DOHH2 (cell line): ENCODE data around the gene MOV10.

ENCODE experiments used
- H3F3A ChIP-seq: fragments of 200-600 bp; sonication (generic), shearing (Covaris generic); 2 replicates; pipeline ENCODE4 v1.6.0; 2016; ENCODE audit warnings: antibody characterized with exemption, mild to moderate bottlenecking; ENCODE audit not compliant: control insufficient read depth, insufficient read depth
- H3K27ac ChIP-seq: fragments of 200-600 bp; sonication (generic); 2 replicates; pipeline ENCODE4 v1.5.1; 2014; ENCODE audit warnings: low read depth, mild to moderate bottlenecking, low read length, moderate library complexity
- H3K27me3 ChIP-seq: fragments of 200-600 bp; sonication (generic); 2 replicates; pipeline ENCODE4 v1.6.1; 2014; ENCODE audit warnings: mild to moderate bottlenecking, low read length, mixed read lengths; ENCODE audit not compliant: control insufficient read depth
- H3K36me3 ChIP-seq: fragments of 200-600 bp; sonication (generic); 2 replicates; pipeline ENCODE4 v1.6.1; 2014; ENCODE audit warnings: mild to moderate bottlenecking, low read length, moderate library complexity, mixed read lengths; ENCODE audit not compliant: control insufficient read depth
- H3K4me1 ChIP-seq: fragments of 200-600 bp; sonication (generic); 2 replicates; pipeline ENCODE4 v1.6.1; 2014; ENCODE audit warnings: mild to moderate bottlenecking, low read length, mixed read lengths; ENCODE audit not compliant: control insufficient read depth
- H3K4me2 ChIP-seq: fragments of 200-600 bp; sonication (generic); 2 replicates; pipeline ENCODE4 v1.6.0; 2014; ENCODE audit warnings: mild to moderate bottlenecking, low read length, moderate library complexity
- H3K4me3 ChIP-seq: fragments of 200-600 bp; sonication (generic); 2 replicates; pipeline ENCODE4 v1.5.1; 2014; ENCODE audit warnings: mild to moderate bottlenecking, low read length, mixed read lengths
- H3K79me2 ChIP-seq: fragments of 200-600 bp; sonication (generic); 2 replicates; pipeline ENCODE4 v1.6.1; 2014; ENCODE audit warnings: mild to moderate bottlenecking, low read length, mixed read lengths; ENCODE audit not compliant: control insufficient read depth
- H3K9me2 ChIP-seq: fragments of 200-600 bp; sonication (generic); replicated peaks from 2 replicates; pipeline ENCODE4 v1.6.1; 2014; ENCODE audit warnings: mild to moderate bottlenecking, low read length, mixed read lengths; ENCODE audit not compliant: control insufficient read depth
- H3K9me3 ChIP-seq: fragments of 200-600 bp; sonication (generic); 2 replicates; pipeline ENCODE4 v1.6.1; 2014; ENCODE audit warnings: antibody characterized with exemption, low read length, mixed read lengths; ENCODE audit not compliant: control insufficient read depth, insufficient read depth
- H4K20me1 ChIP-seq: fragments of 200-600 bp; sonication (generic); 2 replicates; pipeline ENCODE4 v1.6.0; 2014; ENCODE audit warnings: low read depth, mild to moderate bottlenecking, antibody characterized with exemption, low read length, moderate library complexity; ENCODE audit not compliant: control insufficient read depth, insufficient read depth
- EZH2phosphoT487 ChIP-seq: fragments of 200-600 bp; sonication (generic); IDR thresholded peaks from 2 replicates; pipeline ENCODE4 v1.6.1; 2017; ENCODE audit warnings: borderline replicate concordance, mild to moderate bottlenecking, antibody characterized with exemption, low read length, moderate library complexity, mixed read lengths
- TF ChIP-seq, protein P1 (sequence below): fragments of 200-600 bp; sonication (generic); IDR thresholded peaks from one replicate; pipeline ENCODE4 v1.5.1; 2014; ENCODE audit warnings: antibody characterized with exemption, mild to moderate bottlenecking, low read depth, low read length; ENCODE audit not compliant: poor library complexity, severe bottlenecking

Gene MOV10

GRCh38 chr1:112674986-112675727, 698 bp downstream of the MOV10 start:
- Histone ChIP-seq H3K27me3 (peaks cover 11% of the 10 kb centered on the region), H3K9me3 (no peaks in the 10 kb centered on the region), H3F3A (peaks cover 32% of the 10 kb centered on the region), H3K36me3 (peaks cover 23% of the 10 kb centered on the region), H3K79me2 (no peaks in the 10 kb centered on the region), H3K4me1 (peaks cover 41% of the 10 kb centered on the region), H3K9me2 (no peaks in the 10 kb centered on the region), H3K27ac (no peak overlapping the region), H4K20me1 (peaks cover 4% of the 10 kb centered on the region; the same call in 1 of the 2 replicates), H3K4me3 (peak overlapping the region; percentile 85), H3K4me2 (peak overlapping the region; percentile 99)
- TF ChIP-seq, protein P1, sequence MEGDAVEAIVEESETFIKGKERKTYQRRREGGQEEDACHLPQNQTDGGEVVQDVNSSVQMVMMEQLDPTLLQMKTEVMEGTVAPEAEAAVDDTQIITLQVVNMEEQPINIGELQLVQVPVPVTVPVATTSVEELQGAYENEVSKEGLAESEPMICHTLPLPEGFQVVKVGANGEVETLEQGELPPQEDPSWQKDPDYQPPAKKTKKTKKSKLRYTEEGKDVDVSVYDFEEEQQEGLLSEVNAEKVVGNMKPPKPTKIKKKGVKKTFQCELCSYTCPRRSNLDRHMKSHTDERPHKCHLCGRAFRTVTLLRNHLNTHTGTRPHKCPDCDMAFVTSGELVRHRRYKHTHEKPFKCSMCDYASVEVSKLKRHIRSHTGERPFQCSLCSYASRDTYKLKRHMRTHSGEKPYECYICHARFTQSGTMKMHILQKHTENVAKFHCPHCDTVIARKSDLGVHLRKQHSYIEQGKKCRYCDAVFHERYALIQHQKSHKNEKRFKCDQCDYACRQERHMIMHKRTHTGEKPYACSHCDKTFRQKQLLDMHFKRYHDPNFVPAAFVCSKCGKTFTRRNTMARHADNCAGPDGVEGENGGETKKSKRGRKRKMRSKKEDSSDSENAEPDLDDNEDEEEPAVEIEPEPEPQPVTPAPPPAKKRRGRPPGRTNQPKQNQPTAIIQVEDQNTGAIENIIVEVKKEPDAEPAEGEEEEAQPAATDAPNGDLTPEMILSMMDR: peak; percentile 11
- TF ChIP-seq EZH2phosphoT487: no peak

DNA sequence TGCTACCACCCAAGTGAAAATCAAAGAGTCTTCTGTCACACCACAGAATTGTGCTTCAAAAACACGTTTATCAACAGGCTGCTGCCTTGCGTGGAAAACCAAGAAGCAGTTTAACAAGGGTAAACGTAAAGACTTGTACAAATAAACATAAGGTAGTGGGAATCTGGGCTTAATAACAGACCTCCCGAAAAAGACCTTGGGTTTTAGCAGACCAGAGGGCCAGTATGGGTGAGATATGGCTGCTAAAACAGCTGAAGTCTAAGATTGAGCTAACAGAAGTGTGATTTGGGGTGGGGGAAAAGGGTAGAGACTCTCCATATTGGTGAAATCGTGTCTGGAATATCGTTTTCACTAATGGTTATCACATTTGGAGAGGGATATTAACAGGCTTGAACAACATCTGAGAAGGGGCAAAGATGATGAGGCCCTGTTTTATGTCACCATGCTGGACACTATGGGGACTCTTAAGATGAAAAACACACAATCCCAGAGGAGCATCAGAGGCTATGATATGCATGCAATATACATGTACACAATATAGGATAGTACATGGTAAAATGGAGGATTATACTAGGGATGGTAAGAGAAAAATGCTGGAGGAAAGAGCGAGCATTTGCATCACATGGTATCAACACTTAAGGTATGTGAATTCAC, 1.4 kb downstream of the MOV10 start:
- Histone ChIP-seq H3K9me2 (no peaks in the 10 kb centered on the region), H4K20me1 (peaks cover 4% of the 10 kb centered on the region; the same call in 1 of the 2 replicates), H3K9me3 (no peaks in the 10 kb centered on the region), H3K79me2 (no peaks in the 10 kb centered on the region), H3K4me1 (peaks cover 41% of the 10 kb centered on the region), H3K36me3 (peaks cover 16% of the 10 kb centered on the region), H3F3A (peaks cover 32% of the 10 kb centered on the region), H3K4me3 (peak overlapping the region; percentile 85), H3K27ac (no peak overlapping the region), H3K27me3 (peaks cover 11% of the 10 kb centered on the region), H3K4me2 (peak overlapping the region; percentile 99)
- TF ChIP-seq EZH2phosphoT487: no peak
- TF ChIP-seq, protein P1: no peak

DNA sequence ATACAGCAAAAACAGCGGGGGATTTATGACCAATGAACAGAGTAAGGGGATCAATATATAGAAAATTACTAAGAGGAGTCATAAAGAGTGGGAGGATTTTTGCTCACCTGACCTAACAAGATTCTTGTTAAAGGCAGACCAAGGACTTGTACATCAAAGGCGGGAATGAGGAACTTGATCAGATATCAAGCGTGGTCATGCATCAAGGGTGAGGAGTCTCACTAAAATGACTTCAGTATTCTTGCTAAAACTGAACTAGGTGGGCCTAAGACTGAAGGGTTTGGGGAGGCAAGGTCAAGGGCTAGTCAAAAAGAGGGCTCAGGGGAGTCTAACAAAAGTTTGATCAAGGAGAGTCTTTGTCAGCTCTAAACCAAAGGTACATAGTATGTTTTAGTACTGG, 2.1 kb downstream of the MOV10 start:
- Histone ChIP-seq H3K27me3 (peaks cover 11% of the 10 kb centered on the region), H3K79me2 (no peaks in the 10 kb centered on the region), H3F3A (peaks cover 26% of the 10 kb centered on the region), H4K20me1 (peaks cover 4% of the 10 kb centered on the region; the same call in 1 of the 2 replicates), H3K4me1 (peaks cover 41% of the 10 kb centered on the region), H3K4me3 (no peak overlapping the region), H3K9me3 (no peaks in the 10 kb centered on the region), H3K9me2 (no peaks in the 10 kb centered on the region), H3K27ac (no peak overlapping the region), H3K4me2 (peak overlapping the region; percentile 99), H3K36me3 (peaks cover 10% of the 10 kb centered on the region)
- TF ChIP-seq EZH2phosphoT487: no peak
- TF ChIP-seq, protein P1: no peak
